Stimulated activated CD8-positive, alpha-beta memory T cell treated with anti-CD3 and anti-CD28 coated beads, Interleukin-4, amount 100 ng/mL, for 48 hours (primary cell): ENCODE measurements around the gene CLDN6.

Experiments
- DNase-seq: peaks from one replicate; pipeline ENCODE4 v3.0.0-alpha.2; 2020

The CLDN6 gene

DNA sequence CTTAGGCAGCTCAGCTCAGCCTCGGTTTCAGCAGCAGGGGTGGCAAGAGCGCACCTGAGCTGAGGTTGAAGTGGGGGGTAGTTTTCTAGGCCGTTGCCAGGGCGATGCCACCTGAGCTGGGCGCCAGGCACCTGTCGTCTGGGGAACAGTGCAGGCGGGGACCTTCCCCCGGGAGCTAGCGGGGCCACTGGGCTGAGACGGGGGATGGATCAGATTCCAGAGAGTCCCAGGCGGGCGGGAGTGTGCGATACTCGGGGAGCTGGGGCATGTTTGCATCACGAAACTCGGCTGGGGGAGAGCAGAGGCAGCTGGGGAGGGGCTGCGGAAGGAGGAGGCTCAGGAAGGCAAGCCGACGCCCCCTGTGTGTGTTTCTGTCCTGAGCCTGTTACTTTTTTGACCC is 5.7 kb downstream of the CLDN6 start:
- no peak for DNase-seq

DNA sequence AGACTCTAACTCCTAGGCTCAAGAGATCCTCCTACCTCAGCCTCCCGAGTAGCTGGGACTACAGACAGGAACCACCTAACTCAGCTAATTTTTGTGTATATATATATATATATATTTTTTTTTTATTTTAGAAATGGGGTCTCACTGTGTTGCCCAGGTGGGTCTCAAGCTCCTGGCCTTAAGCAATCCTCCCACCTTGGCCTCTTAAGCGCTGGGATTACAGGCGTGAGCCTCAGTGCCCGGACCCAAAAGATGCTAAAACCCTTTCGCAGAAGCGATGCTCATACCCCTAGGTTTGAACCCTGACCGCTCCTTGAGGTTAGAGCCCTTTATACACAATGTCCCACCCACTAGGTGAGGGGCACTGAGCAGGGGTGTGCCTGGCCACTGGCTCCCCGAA is 7.5 kb downstream of the CLDN6 start:
- no peak for DNase-seq

DNA sequence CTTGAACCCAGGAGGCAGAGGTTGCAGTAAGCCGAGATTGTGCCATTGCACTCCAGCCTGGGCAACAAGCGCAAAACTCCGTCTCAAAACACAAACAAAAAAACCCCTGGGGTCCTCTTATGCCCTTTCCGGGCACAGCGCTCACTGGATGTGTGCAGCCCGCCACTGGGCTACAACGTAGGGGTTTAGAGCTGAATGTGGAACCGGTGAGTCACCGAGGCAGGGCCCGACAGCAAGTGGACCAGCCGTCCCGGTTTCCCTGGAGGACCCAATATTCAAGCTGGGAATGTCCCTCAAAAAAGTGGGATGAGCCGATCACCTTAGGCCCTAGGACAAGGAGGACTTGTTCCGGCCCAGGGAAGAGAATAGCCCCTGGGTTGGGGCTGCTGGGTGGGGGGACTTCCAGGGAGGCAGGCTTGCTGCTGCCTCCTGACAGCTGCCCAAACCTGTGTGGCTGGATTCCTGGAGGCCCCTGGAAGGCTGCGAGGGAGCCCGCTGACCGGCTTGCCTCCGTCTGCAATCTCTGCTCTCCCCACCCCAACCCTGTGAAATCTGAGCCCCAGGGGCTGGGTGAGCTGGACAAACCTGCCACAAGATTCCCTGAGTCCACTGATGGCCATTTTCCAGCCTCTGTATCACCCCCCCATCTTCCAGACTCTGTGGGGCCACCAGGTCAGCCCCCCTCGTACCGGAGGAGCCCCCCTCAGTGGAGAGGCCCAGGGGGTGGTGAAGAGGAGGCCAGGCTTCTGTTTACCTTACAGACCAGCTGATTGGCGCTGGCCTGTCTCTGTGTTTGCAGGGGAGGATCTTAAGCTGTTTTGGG is 8.2 kb downstream of the CLDN6 start:
- DNase-seq: no peak

DNA sequence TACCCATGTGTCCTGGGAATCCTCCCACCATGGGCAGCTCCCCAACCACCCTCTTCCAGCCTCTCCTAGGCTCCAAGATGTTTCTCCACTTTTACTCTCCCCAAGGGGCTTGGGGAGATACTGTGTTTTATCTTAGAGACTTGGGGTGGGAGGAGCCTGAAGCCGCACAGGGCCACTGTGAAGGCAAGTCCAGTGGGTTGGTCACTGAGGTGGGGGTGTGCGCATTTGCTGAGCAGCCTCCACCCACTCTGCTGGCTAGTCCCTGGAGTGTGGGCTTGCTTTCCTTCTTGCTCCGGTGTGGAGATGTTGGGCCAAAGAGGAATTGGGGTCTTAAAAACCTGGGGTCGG is 9.3 kb downstream of the CLDN6 start:
- DNase-seq: no peak

DNA sequence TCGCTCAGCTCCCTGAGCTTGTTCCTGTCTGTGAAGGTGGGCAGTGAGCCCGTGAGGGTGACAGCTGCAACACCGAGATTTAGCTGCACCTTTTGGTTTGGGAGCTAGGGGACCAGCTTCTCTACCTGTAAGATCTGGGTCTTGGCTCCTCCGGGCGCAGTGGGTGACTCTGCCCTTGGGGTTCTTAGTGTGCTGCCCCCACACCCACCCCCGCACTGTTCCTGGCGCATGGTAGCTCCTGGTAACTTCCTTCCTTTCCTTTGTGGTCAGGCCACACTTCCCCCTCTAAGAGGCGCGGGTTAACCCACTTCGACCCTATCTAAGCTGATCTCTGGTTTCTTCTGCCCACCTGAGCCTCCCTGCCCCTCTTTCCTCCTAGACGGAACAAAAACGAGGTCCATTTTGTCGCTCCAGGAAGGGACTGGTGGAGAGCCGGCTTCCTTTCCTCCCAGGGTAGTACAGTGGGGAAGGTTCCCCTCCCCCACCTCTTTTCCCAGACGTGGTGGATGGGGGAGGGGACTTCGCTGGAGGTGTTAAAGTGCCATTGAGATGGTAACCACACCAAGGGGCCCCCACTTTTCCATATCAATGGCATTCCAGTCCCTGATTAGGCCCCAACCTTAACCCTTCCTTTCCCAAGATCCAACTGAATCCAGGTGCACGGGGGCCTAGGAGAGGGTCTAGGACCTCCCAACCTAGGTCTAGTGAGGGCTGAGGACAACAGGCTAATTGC is 9.9 kb downstream of the CLDN6 start:
- no peak for DNase-seq

DNA sequence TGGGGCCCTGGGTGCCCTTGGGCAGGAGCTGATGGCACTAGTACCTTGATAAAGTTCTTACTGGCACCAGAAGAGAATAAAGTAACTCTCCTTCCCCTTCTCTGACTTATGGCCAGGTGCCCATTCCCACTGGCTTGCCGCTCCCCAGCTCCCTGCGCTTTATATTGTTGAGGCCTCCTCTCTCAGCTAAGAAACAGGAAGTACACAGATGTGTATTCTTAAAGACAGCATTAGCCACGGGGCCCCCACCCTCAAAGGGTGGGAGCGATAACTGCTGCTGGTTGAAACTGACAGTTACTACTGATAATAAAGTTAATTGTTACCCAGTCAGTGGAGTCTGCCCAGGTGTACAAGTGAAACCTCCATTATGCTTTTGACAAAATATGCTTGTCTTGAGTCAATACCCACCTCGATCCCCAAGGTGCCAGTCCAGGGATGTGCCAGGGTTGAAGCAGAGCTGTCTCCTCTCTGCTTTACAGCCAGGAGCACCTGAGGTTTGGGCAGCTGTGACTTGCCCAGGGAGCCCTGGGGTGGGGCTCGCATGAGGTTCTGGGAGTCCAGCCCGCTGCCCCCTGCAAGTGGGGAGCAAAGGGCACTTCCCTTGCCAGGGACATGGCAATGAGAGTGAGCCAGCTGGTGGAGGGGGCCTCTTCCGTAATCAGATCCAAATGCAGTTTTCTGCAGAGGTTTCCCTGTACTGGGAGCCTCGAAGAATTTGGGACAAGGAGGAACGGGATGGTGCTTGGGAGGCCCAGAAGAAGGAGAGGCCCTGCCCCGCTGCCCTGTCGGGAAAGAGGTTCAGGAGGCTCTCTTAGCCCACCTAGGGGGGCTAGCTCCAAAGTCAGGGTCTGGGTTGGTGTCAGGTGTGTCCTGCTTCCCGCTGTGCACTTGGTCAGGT is 10.7 kb downstream of the CLDN6 start:
- DNase-seq: no peak

DNA sequence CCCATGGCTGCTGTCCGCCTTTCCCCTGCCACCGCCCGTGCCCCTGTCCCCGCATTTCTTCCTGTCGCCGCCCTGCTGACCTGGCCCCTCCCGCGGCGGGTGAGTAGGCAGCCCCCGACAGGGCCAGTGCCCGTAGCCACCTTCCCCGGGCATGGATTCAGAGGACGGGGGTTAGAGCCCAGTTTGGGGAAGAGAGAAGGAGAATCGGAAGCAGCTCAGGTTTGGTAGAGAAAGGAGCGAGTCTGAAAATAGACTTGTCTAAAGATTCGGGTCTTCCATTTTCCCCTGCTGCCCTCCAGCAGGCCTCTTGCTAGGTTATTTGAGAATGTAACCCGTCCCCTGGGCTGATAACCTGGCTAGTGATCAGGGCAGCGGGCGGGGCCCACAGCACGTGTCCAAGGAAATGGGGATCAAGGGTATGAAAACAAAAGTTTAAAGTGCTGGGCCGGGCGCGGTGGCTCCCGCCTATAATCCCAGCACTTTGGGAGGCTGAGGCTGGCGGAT is 13.2 kb downstream of the CLDN6 start:
- no peak for DNase-seq

DNA sequence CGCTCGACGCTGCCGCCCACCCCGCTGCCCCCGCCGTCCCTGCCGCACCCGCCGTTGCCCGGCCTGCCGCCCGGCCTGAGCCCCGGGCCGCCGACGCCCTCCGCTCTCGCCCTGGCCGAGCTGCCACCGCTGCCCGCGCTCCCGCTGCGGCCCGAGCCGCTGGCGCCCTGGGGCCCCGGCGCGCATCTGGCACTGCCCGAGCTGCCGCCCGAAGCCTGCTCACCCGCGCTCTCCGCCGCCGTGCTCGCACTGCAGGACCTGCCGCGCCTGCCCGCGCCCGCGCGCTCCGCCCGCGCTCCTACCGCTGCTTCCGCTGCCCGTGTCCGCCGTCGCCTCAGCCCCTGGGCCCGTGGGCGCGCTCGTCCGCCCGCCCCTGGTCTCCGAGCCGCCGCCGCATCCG is 13.7 kb downstream of the CLDN6 start:
- no peak for DNase-seq

DNA sequence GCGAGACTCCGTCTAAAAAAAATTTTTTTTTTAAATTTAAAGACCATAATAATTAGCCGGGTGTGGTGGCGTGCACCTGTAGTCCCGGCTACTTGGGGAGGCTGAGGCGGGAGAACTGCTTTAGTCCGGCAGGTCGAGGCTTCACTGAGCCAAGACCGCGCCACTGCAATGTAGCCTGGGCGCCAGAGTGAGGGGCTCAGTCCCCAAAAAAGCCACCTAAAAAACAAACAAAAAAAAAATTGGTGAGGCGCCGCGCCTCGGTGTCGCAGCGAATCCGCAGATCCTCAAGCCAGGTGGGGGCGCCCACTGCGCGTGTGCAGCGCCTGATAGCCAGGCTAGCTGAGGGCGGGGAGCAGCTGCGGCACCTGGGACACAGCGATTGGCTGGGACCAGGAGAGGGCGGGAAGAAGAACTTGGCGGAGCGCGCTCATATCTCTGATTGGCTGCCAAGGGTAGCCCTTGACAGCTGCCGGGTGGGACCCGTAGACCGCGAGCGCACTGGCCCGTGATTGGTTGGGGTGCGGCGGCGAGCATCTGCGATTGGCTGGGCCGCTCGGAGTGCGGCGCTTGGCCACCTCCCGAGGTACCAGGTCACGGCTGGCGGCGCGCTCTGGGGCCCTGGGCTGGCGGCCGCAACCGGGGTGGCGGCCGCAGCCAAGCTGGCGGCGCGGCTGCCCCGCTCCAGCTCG is 14.3 kb downstream of the CLDN6 start:
- peak; percentile 97 for DNase-seq

DNA sequence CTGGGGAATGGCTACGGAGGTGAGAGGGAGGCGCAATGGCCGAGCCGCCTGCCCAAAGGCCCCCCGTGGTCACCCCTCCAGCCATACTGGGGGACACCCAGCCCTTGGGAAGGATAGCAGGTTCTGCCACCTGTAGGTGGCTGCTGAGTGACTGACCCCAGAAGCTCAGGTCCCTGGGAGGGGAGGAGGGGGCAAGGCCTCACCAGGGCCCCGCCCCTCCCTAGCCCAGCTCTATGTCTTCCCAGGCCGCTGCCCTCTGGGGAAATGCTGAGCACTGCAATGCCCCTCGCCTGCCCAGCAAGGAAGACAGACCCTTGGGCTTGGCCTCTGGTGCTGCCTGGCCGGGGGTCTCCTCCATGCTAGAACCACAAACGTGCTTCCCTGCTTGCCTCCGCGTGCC is 16.7 kb downstream of the CLDN6 start:
- DNase-seq: no peak

DNA sequence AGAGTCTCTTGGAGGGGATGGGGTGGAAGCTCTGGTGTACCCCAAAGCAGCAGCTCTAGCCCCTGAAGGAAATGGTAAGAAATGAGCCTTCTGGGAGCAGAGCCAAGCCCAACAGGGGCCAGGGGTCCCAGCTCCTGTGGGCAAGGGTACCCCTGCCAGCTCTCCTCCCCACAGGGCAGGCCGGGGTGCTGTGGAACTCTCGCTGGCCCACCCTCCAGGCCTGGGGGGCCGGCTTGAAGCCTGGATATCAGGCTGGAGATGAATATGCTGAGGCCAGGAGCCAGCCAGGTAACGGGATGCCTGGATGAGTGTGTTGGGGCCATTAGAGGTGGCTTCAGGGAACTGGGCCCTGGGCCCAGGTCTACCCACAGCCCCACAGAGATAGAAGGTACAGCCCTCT is 17.4 kb downstream of the CLDN6 start:
- DNase-seq: no peak

DNA sequence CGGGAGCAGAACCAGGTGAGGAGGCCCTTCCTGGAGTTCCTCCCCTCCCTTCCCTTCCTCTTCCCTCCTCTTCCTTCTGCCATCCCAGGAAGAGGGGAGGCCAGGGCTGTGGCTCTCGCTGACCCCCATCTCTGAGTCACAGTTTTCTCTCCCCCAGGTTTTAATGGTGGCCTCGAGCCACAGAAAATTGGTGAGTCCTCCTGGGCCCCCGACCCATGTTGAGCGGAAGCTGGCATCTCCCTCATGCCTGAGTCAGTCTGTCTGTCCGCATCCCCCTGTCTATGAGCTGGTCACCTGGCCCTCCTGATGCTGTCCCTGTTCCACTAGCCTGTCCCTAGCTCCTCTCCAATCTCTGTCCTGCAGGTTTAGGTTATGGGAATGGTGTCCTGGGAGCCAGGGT is 18.1 kb downstream of the CLDN6 start:
- DNase-seq: no peak

DNA sequence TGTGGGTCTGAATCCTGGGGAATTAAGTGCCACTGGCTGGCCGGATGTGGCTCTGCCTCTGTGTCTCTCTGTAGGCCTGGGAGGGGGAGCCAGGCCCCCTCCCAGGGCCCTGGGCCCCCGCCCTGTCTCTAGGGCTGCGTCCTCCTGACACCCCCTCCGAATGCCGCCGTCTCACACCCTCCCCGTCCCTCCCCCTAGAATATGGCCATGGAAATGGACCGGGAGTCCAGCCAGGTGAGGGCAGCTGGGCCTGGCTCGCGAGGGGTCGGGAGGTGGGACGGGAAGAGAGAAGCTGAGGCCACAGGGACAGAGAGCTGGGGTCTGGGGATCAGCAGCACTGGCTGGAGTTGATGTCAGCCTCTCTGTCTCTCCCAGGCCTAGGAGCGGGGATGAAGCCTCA is 21.7 kb downstream of the CLDN6 start:
- DNase-seq: no peak

DNA sequence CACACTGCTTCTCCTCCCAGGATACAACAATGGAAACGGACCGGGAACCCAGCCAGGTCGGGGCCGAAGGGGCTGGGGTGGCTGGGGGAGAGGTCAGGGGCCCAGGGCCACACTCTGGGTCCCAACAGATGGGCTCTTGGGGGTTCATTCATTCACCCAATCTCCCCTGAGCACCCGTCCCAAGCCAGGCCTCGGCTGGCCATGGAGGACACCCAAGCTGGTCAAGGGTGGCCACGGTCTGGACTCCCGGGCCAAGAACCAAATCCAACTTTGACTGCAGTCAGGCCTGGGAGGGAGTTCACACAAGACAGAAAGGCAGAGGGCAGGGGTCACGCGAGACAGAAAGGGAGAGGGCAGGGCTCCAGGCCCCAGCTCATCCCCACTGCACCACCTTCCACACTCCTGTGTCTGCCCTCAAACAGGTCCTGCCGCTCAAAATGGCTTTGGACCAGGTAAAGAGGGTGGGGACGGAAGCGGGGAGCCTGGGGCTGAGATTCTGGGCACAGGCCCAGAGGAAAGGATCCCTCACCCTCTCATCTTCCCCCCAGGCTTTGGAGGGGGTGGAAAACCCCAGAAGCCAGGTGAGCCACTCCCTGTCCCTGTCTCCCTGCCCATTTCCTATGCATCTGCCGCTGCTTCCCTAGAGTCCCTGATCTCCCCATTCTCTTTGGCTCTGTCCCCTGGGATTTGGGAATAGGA is 25.5 kb downstream of the CLDN6 start:
- no peak for DNase-seq

DNA sequence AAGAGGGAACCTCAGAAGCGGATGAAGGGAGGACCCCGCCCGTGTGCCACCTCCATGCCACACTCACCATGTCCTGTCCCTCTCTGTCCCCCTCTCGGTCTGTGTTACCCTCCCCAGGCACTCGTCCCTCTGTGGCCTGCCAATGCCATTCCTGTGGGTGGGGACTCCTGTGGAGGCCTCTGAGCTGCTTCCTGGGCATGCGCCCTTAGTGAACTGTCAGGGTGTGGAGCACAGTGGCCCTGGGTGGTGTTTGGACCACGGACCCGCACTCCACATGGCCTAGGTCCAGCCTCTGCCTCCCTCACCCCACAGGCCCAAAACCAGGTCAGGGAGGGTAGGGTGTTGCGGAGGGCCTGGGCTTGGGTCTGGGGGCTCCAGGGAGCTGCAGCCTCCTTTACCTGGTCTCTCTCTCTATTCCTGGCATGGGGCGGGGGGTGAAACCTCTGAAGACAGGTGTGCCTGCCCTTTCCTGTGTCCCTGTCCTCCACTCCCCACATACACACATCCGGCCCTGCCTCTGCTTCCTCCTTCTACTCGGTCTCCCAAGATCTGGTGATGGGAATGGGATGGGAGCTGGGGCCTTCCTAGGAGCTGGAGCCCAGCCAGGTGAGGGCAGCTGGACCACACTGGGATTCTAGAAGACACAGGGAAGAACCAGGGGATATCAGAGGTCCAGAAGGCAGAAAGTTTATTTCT is 26.3 kb downstream of the CLDN6 start:
- no peak for DNase-seq

DNA sequence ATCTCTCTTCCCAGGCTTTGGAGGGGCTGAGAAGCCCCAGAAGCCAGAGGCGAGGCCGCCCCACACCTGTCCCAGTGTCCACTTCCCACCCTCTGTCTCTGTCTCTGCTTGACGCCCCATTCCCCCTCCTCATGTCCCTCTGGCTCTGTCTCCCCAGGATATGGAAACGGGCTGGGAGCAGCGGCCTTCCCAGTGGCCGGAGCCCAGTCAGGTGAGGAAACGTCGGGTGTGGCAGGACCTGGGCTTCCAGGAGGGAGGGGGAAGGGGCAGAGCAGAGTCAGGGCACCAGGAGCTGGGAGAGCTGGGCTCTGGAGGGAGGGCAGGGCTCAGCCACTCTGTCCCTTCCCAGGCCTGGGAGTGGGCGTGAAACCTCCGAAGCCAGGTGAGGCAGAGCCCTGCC is 27.1 kb downstream of the CLDN6 start:
- DNase-seq: no peak

DNA sequence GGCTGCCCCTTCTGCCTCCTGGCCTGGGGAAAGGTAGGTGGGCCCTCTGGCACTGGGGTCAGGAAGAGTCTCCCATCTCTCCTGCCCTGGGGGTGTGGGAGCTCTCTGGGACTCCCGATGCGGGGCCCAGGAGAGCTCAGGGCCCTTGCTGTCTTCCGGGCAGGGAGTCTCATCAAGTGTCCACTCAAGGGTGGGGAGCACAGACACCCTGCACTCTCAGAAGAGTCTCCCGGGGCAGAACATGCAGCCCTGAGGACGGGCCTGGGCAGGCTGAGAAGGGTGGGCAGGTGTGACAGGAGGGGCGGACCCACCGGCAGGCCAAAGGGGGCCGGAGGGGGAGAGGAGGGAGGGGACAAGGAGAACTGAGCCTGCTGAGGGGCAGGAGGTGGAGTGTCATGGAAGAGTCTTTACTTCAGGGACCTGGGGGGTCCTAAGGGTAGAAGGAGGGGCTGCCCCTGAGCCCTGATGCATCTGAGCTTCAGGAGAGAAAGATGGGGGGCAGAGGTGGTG is 29.3 kb downstream of the CLDN6 start:
- DNase-seq: no peak

DNA sequence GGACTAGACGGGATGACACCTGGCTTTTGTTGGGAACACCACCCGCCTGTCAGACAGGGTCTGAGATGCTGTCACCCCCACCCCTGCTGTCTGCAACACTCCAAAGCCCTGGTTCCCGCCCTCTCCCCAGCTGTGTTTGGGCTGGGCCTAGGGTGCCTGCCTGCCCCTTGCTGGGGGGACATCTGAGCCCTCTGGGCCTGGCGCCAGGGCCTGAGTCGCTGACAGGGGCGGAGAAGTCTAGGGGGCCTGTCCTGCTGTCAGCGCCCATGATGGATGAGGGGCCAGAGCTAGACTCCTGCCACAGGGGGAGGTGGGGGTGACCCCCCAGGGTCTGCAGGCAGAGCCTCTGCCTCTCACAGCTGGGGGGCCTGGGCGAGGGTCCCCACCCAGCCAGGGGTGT is 30.1 kb downstream of the CLDN6 start:
- no peak for DNase-seq

DNA sequence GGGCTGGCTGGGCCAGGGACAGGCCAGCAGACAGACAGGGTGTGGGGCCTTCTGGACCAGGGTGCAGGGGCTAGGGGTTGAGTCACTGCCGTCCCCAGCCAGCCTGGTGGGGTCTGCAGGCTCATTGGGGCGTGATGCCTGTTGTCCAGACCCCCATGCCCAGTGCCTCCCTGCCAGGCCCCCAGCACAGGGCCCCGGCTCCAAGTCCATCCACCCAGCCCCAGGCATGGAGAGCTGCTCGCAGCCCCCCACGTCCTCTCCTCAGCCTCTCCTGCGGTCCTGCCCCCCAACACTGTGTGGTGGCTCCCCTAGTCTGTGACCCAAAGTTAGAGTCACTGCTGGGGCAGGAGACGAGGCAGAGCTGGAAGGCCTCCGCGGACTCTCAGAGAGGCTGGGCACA is 30.7 kb downstream of the CLDN6 start:
- DNase-seq: no peak

DNA sequence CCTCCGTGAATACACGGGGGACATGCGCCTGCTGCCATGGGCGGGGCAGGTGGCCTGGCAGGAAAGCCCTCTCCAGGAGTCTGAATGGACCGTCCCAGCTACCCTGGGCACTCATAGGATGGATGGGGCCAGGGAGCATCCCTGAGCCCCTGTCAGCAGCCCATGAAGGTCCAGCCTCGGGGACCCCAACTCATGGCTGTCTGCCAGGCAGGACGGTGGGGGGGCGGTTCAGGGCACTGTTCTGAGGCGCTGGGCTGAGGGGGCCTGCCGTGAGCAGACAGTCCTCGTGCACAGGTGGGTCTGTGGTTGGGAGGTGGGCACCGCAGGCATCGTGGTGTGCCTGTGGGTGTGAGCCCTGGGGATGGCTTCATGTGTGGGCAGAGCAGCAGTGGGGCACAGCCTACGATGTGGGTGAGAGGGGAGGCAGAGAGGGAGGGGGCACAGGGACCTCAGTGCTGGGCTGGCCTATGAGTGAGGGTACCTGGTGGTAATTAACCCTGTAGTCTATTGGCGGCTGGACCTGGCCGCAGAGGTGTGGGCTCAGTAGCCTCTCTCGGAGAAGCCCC is 31.3 kb downstream of the CLDN6 start:
- DNase-seq: no peak

DNA sequence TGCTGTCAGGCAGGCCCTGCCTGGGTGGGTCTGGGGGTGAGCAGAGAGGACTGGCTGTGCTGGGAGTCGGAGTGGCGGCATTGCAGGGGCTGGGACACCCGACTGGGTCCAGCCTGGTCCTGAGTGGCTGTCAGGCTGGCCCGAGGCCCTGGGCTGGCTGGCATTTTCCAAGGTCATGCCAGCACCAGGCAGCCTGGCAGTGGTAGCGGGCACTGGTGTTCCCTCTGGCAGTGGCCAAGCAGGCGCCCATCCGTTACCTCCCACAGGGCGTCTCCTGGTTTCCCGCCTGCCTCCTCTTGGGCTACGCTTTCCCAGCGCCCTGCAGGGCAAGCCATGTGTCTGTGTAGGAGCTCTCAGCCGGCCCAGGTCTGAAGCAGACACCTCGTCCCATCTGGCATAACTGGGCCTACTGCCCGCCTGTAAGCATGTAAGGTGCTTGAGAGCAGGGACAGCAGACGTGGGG is 32.1 kb downstream of the CLDN6 start:
- DNase-seq: no peak
